Loucy (cell line): ENCODE measurements around the gene LHPP.

Source experiments
- EZH2phosphoT487 ChIP-seq: fragments of 200-600 bp; IDR thresholded peaks from 2 replicates; pipeline ENCODE4 v1.6.1; 2018; ENCODE audit warnings: antibody characterized with exemption, mild to moderate bottlenecking, moderate library complexity, borderline replicate concordance
- TF ChIP-seq, protein P1 (sequence below): fragments of 200-600 bp; sonication (generic); conservative IDR thresholded peaks from 2 replicates; pipeline ENCODE4 v1.5.1; 2014; ENCODE audit warnings: mild to moderate bottlenecking, antibody characterized with exemption, low read length

DNA sequence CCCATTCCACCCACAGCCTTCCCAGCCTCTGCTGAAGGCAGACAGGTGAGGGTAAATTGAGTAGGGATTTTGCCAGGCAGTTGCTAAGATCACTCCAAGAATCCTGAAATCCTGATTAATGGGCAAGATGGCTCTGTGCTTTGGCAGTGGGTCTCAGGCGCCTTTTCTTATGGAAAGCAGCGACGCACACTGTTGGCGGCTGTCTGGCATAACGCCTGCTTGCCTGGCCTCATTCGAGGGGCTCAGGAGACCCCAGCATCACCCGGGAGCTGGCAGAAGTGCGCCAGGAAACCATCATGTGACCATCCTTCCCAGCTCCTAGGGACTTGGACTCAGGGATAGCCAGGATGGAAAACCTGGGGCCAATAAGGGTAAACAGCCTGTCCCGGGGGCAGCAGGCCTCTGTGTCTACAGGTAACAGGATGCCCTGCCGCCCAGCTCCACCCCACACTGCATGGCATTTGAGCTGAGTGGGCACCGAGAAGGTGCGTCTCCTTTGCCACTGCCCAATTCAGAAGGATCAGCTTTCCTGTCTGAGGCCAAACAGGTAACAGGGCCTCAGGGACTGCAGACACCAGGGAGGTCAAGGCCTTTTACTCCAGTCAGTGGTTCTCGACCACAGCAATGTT, 184.0 kb downstream of the LHPP start:
- TF ChIP-seq, protein P1, sequence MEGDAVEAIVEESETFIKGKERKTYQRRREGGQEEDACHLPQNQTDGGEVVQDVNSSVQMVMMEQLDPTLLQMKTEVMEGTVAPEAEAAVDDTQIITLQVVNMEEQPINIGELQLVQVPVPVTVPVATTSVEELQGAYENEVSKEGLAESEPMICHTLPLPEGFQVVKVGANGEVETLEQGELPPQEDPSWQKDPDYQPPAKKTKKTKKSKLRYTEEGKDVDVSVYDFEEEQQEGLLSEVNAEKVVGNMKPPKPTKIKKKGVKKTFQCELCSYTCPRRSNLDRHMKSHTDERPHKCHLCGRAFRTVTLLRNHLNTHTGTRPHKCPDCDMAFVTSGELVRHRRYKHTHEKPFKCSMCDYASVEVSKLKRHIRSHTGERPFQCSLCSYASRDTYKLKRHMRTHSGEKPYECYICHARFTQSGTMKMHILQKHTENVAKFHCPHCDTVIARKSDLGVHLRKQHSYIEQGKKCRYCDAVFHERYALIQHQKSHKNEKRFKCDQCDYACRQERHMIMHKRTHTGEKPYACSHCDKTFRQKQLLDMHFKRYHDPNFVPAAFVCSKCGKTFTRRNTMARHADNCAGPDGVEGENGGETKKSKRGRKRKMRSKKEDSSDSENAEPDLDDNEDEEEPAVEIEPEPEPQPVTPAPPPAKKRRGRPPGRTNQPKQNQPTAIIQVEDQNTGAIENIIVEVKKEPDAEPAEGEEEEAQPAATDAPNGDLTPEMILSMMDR = no peak
- TF ChIP-seq EZH2phosphoT487 = no peak
